Stomach (tissue), 4 donors: Measurements from ENCODE around the gene OXER1.

Experiments
- POLR2A ChIP-seq, 4 donors: fragments of 450-650 bp; IDR thresholded peaks; one replicate each; pipeline ENCODE4 v1.6.1; 2016; ENCODE audit warnings: antibody characterized with exemption in 4 of 4, control low read depth in 2 of 4, mild to moderate bottlenecking in 1 of 4, moderate library complexity in 1 of 4
- POLR2AphosphoS5 ChIP-seq, 3 donors: sonication (generic); formaldehyde crosslinking; IDR thresholded peaks; one replicate each; pipeline ENCODE4 v1.6.1; 2016; ENCODE audit warnings: antibody characterized with exemption in 3 of 3
- TF ChIP-seq, protein P1 (sequence below), 7 experiments: fragments of 450-650 bp in 4 of 7; fragments of 200-600 bp in 3 of 7; sonication (generic) in 3 of 7; IDR thresholded peaks; one replicate each; pipeline ENCODE4 v1.5.1; 2016 to 2019; ENCODE audit warnings: antibody characterized with exemption in 7 of 7, control low read depth in 2 of 7, mild to moderate bottlenecking in 1 of 7

DNA sequence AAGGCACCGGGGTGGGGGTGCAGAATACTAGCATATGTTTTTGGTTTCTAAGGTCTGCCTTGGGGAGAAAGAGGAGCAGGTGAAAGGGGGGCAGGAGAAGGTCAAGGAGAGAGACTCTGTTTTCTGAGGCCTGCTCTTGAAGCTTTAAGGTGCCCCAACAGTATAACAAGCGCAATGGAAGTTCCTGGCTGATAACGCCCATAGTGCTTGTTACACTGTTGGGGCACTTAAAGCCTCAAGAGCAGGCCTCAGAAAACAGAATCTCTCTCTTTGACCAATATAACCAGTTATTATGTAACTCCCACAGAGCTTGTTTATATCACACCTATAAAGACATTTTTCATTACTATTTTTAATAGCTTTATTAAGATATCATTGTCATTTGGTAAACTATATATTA lies 16.5 kb downstream of the OXER1 start:
- TF ChIP-seq, protein P1, sequence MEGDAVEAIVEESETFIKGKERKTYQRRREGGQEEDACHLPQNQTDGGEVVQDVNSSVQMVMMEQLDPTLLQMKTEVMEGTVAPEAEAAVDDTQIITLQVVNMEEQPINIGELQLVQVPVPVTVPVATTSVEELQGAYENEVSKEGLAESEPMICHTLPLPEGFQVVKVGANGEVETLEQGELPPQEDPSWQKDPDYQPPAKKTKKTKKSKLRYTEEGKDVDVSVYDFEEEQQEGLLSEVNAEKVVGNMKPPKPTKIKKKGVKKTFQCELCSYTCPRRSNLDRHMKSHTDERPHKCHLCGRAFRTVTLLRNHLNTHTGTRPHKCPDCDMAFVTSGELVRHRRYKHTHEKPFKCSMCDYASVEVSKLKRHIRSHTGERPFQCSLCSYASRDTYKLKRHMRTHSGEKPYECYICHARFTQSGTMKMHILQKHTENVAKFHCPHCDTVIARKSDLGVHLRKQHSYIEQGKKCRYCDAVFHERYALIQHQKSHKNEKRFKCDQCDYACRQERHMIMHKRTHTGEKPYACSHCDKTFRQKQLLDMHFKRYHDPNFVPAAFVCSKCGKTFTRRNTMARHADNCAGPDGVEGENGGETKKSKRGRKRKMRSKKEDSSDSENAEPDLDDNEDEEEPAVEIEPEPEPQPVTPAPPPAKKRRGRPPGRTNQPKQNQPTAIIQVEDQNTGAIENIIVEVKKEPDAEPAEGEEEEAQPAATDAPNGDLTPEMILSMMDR (IDR thresholded peaks at IDR 0.05) = no peak
- TF ChIP-seq POLR2A (IDR thresholded peaks at IDR 0.05) (no peak), POLR2AphosphoS5 (IDR thresholded peaks at IDR 0.05) (no peak)
